Testis (tissue), 2 donors: ENCODE results near the gene MS4A10.

Experiments
- CTCF ChIP-seq, 3 experiments: fragments of 450-650 bp in 2 of 3; fragments of 200-600 bp in 1 of 3; sonication (generic) in 1 of 3; IDR thresholded peaks; one replicate each; pipeline ENCODE4 v1.5.1; 2016 to 2019; ENCODE audit warnings: antibody characterized with exemption in 3 of 3, mild to moderate bottlenecking in 2 of 3, moderate library complexity in 1 of 3
- POLR2A ChIP-seq: fragments of 450-650 bp; IDR thresholded peaks from one replicate; pipeline ENCODE4 v1.6.1; 2017; ENCODE audit warnings: antibody characterized with exemption, mild to moderate bottlenecking, moderate library complexity

- TF ChIP-seq CTCF (IDR thresholded peaks at IDR 0.05) (no peak), POLR2A (no peak)
Measured at GRCh38 chr11:60744114-60744513, 41.0 kb upstream of the MS4A10 start.
